PC-9 (cell line): ENCODE measurements around the gene PPM1H. TPM values are rescaled to one million over a fixed set of nuclear protein-coding genes. Genes with fewer than 3 reads are reported as not detected.

Source experiments
- BruUV-seq: library from RNA; stranded (reverse); fragments of 400-500 nt; replicated peaks from 2 replicates; lab custom pipeline; 2021; lab: Mats Ljungman, UMichigan
- CTCF ChIA-PET: fragments of 300-600 bp; sonication (Branson Sonifier 250); formaldehyde crosslinking; loops from one replicate; lab custom pipeline; 2022; ENCODE audit warnings: antibody characterized with exemption; lab: Charles Lee
- POLR2A ChIA-PET: fragments of 300-600 bp; sonication (Branson Sonifier 250); formaldehyde crosslinking; loops from one replicate; lab custom pipeline; 2022; ENCODE audit warnings: antibody characterized with exemption; ENCODE audit not compliant: unreplicated experiment; lab: Charles Lee
- DNase-seq, 2 experiments: peaks; one replicate each; pipeline versions ENCODE4 v3.0.0 to v3.0.0-alpha.2; 2015 to 2022; ENCODE audit warnings: mixed read lengths in 1 of 2
- H2AFZ ChIP-seq: fragments of 200-600 bp; sonication (generic); 2 replicates; pipeline ENCODE4 v1.8.1; 2017; ENCODE audit warnings: antibody characterized with exemption
- H3F3A ChIP-seq: fragments of 200-600 bp; sonication (generic); 2 replicates; pipeline ENCODE4 v1.8.1; 2017; ENCODE audit warnings: antibody characterized with exemption, mild to moderate bottlenecking, low read depth; ENCODE audit not compliant: insufficient read depth
- H3K27ac ChIP-seq: fragments of 200-600 bp; sonication (generic); 2 replicates; pipeline ENCODE4 v1.6.1; 2016; ENCODE audit warnings: mixed run types
- H3K27me3 ChIP-seq: fragments of 200-600 bp; sonication (generic); 2 replicates; pipeline ENCODE4 v1.6.1; 2016; ENCODE audit warnings: low read depth, mixed run types; ENCODE audit not compliant: insufficient read depth
- H3K36me3 ChIP-seq: fragments of 200-600 bp; sonication (generic); 2 replicates; pipeline ENCODE4 v1.6.1; 2016; ENCODE audit warnings: low read depth, mixed run types
- H3K4me1 ChIP-seq: fragments of 200-600 bp; sonication (generic); replicated peaks from 2 replicates; pipeline ENCODE4 v1.6.1; 2016; ENCODE audit warnings: mixed run types; ENCODE audit not compliant: insufficient read depth
- H3K4me2 ChIP-seq: fragments of 200-600 bp; sonication (generic); 2 replicates; pipeline ENCODE4 v1.6.1; 2017; ENCODE audit warnings: mixed run types
- H3K4me3 ChIP-seq: fragments of 200-600 bp; sonication (generic); 2 replicates; pipeline ENCODE4 v1.6.1; 2016; ENCODE audit warnings: mixed run types
- H3K79me2 ChIP-seq: fragments of 200-600 bp; sonication (generic); 2 replicates; pipeline ENCODE4 v1.6.1; 2017; ENCODE audit warnings: low read depth, mixed run types
- H3K9me2 ChIP-seq: fragments of 200-600 bp; sonication (generic); 2 replicates; pipeline ENCODE4 v1.8.1; 2017; ENCODE audit warnings: mild to moderate bottlenecking; ENCODE audit not compliant: insufficient read depth
- H3K9me3 ChIP-seq: fragments of 200-600 bp; sonication (generic); 2 replicates; pipeline ENCODE4 v1.8.1; 2016; ENCODE audit warnings: low read depth; ENCODE audit not compliant: insufficient read depth
- H4K20me1 ChIP-seq: fragments of 200-600 bp; sonication (generic); 2 replicates; pipeline ENCODE4 v1.8.1; 2017; ENCODE audit not compliant: insufficient read depth
- CTCF ChIP-seq: fragments of 200-600 bp; sonication (generic); conservative IDR thresholded peaks from 2 replicates; pipeline ENCODE4 v1.6.1; 2017; ENCODE audit warnings: mixed run types, antibody characterized with exemption, mild to moderate bottlenecking, moderate library complexity
- EZH2 ChIP-seq: fragments of 200-600 bp; sonication (generic); IDR thresholded peaks from 2 replicates; pipeline ENCODE4 v1.8.0; 2017; ENCODE audit warnings: antibody characterized with exemption, low read depth
- intact Hi-C: fragments of 100-400 bp; cut with micrococcal nuclease; formaldehyde crosslinking; loops from one replicate; pipeline ENCODE4 v1.10.0; 2022; ENCODE audit not compliant: unreplicated experiment
- total RNA-seq: library from RNA; stranded (reverse); gene quantifications from 2 replicates; pipeline ENCODE4 v1.2.3, GENCODE V29; 2021

PPM1H gene
- total RNA-seq, 1 experiment from 2014 or later: 11.4 TPM

- H2AFZ ChIP-seq: no peak overlapping the region
- peaks cover 69% of the 10 kb centered on the region for H3K4me1 ChIP-seq
- no peak overlapping the region for H3K4me3 ChIP-seq
- BruUV-seq: no TSS peak
- no peaks in the 10 kb centered on the region for H4K20me1 ChIP-seq
- ChIA-PET CTCF (no interaction called here), POLR2A (no interaction called here)
- 0 out of 2 replicates have a peak, but pooled peaks cover 10% of the 10 kb centered on the region for H3K36me3 ChIP-seq
- H3K27ac ChIP-seq: no peak overlapping the region
- H3K9me3 ChIP-seq: no peaks in the 10 kb centered on the region
- 0 out of 2 replicates have a peak, but pooled peaks cover 4% of the 10 kb centered on the region for H3K79me2 ChIP-seq
- H3K27me3 ChIP-seq: no peaks in the 10 kb centered on the region
- no peak for DNase-seq
- H3K4me2 ChIP-seq: no peak overlapping the region
- H3F3A ChIP-seq: peaks cover 25% of the 10 kb centered on the region
- intact Hi-C loops: no loop called here
- TF ChIP-seq CTCF (no peak), EZH2 (no peak)
- H3K9me2 ChIP-seq: no peaks in the 10 kb centered on the region
These were observed 214.2 kb downstream of the PPM1H start for GRCh38 chr12:62720661-62721330.

- Histone ChIP-seq H3K9me3 (no peaks in the 10 kb centered on the region), H2AFZ (no peak overlapping the region), H3K9me2 (no peaks in the 10 kb centered on the region), H3K4me1 (peaks cover 61% of the 10 kb centered on the region), H3F3A (peaks cover 17% of the 10 kb centered on the region; the same call in 1 of the 2 replicates), H3K27me3 (no peaks in the 10 kb centered on the region), H3K36me3 (0 out of 2 replicates have a peak, but pooled peaks cover 10% of the 10 kb centered on the region), H3K79me2 (0 out of 2 replicates have a peak, but pooled peaks cover 4% of the 10 kb centered on the region), H3K27ac (no peak overlapping the region), H4K20me1 (no peaks in the 10 kb centered on the region), H3K4me2 (no peak overlapping the region), H3K4me3 (no peak overlapping the region)
- CTCF ChIA-PET: no interaction called here
- BruUV-seq: no TSS peak
- DNase-seq: no peak
- POLR2A ChIA-PET: no interaction called here
- TF ChIP-seq CTCF (no peak), EZH2 (no peak)
- intact Hi-C loops: no loop called here
These were observed 214.9 kb downstream of the PPM1H start for GRCh38 chr12:62720025-62720424.

GRCh38 chr12:62718762-62719426, 216.1 kb downstream of the PPM1H start:
- Histone ChIP-seq H3K9me3 (no peaks in the 10 kb centered on the region), H3K79me2 (0 out of 2 replicates have a peak, but pooled peaks cover 4% of the 10 kb centered on the region), H3K4me2 (peak overlapping the region; percentile 21), H3K4me3 (no peak overlapping the region), H3K9me2 (no peaks in the 10 kb centered on the region), H3K27me3 (no peaks in the 10 kb centered on the region), H4K20me1 (no peaks in the 10 kb centered on the region), H2AFZ (no peak overlapping the region), H3K36me3 (0 out of 2 replicates have a peak, but pooled peaks cover 10% of the 10 kb centered on the region), H3K27ac (peak overlapping the region; percentile 64), H3K4me1 (peaks cover 52% of the 10 kb centered on the region), H3F3A (peaks cover 8% of the 10 kb centered on the region; the same call in 1 of the 2 replicates)
- no peak for TF ChIP-seq EZH2
- TF ChIP-seq CTCF: no peak
- peak in 1 of 2 experiments; percentile 71 for DNase-seq
- no TSS peak for BruUV-seq
- POLR2A ChIA-PET: no interaction called here
- CTCF ChIA-PET: no interaction called here
- intact Hi-C loops: no loop called here
